Neuron (in vitro differentiated cells): ENCODE data around the gene CDRT4.

Experiments used
- H2AFZ ChIP-seq: one replicate; pipeline ENCODE4 v1.6.1; 2013; ENCODE audit warnings: low read depth, mild to moderate bottlenecking, inconsistent platforms, low read length, moderate library complexity
- H3K27me3 ChIP-seq: one replicate; pipeline ENCODE4 v1.6.1; 2013; ENCODE audit warnings: low read length; ENCODE audit not compliant: insufficient read depth
- H3K36me3 ChIP-seq: one replicate; pipeline ENCODE4 v1.6.1; 2013; ENCODE audit warnings: low read length; ENCODE audit not compliant: insufficient read depth
- H3K4me1 ChIP-seq: one replicate; pipeline ENCODE4 v1.6.1; 2013; ENCODE audit warnings: low read length; ENCODE audit not compliant: insufficient read depth
- H3K4me3 ChIP-seq: 2 replicates; pipeline ENCODE4 v1.5.1; 2013; ENCODE audit warnings: mild to moderate bottlenecking, low read length, moderate library complexity
- H3K9me3 ChIP-seq: one replicate; pipeline ENCODE4 v1.6.1; 2013; ENCODE audit warnings: low read length

The CDRT4 gene

DNA sequence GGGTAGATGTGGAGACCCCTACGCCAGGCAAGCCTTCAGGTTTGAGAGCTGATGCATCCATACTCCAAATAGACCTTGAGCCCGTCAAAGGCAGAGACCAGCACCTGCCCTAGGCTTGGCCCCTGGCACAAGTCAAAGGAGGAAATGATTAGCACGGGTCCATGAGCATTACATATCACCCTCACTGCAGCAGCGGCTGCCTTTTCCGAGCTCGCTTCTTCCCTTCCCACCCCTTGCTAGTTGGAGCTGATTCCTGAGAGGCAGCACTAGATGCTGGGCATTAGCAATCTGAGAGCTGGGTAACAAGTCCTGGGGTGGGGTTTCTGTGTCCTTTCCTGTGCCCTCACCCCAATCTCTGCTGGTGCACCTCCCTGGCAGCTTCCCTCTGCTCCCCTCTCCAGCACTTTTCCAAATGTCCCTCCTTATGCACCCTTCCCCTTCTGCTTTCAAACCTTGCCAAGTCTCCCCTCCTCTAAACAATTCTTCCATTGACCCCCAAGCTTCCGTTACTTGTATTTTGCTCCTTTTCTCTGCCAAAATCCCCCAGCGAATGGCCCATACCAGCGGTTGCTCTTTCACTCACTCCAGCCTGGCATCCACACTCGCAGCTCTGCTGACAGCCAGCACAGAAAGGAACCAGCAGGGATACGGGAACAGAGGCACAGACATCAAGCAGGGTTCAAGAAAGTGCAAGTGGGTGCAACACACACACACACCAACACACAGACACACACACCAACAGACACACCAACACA is 3.0 kb downstream of the CDRT4 start:
- Histone ChIP-seq H3K36me3 (no peaks in the 10 kb centered on the region), H3K4me3 (no peak overlapping the region), H3K4me1 (no peaks in the 10 kb centered on the region)

DNA sequence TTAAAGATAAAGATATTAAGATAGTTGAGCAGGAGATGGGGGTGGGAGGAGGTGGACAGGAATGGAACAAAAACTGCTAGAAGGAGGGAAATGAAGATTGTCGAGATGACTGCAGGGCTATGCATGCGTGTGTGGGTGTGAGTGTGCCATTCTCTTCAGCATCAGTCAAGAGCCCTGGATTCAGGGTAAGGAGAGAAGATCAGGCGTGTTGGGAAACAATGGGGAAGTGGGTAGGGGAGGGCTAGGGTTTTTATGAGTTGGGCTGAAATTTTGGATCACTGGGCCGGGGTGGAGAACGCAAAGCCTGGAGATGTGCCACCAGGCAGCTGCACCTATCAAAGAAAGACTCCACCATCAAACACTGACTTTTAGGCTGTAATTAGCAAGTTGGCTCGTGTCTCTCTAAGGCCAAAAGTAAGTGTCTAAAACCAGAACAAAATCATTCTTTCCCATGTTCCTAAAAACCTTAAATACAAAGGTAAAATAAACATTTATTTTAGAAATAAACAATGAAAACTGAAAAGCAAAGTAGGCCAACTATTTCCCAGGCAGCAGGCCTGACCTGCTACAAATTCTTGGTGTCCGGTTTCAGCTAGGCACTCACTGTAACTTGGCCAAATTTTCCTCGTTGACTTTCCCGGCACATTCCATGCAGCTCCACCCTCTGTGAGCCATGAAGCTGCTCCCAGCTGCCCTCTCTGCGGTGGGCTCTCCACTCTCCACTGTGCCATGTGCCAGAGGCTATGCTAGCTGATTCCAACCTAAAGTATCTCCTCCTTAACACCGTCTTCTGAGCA is 4.2 kb downstream of the CDRT4 start:
- H3K36me3 ChIP-seq: no peaks in the 10 kb centered on the region
- no peaks in the 10 kb centered on the region for H3K27me3 ChIP-seq
- no peak overlapping the region for H2AFZ ChIP-seq
- no peak overlapping the region for H3K4me3 ChIP-seq
- no peaks in the 10 kb centered on the region for H3K4me1 ChIP-seq
- peaks cover 2% of the 10 kb centered on the region for H3K9me3 ChIP-seq

More for the DNA sequence above, 3.0 kb downstream of the CDRT4 start:
- Histone ChIP-seq H3K9me3 (peaks cover 2% of the 10 kb centered on the region), H2AFZ (no peak overlapping the region), H3K27me3 (no peaks in the 10 kb centered on the region)

DNA sequence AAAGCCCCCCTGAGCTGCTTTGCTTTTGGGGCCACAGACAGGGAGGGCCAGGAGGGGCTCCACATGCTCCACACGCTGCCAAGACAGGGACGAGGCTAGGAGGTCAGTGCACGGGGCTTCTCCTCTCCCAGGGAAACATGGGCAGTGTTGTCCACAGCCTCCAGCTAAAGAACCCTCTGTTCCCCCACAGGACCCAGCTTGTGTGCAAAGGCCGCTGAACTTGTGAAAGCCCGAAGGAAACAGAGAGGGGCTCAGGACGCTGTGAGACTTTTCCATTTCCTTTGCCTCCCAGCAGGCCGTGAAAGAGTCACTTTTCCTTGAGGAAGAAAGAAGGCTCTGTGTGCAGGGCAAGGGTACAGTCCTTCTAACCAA is 9.7 kb downstream of the CDRT4 start:
- Histone ChIP-seq H2AFZ (no peak overlapping the region), H3K4me3 (no peak overlapping the region), H3K4me1 (no peaks in the 10 kb centered on the region), H3K9me3 (peaks cover 5% of the 10 kb centered on the region), H3K36me3 (peaks cover 2% of the 10 kb centered on the region), H3K27me3 (no peaks in the 10 kb centered on the region)

DNA sequence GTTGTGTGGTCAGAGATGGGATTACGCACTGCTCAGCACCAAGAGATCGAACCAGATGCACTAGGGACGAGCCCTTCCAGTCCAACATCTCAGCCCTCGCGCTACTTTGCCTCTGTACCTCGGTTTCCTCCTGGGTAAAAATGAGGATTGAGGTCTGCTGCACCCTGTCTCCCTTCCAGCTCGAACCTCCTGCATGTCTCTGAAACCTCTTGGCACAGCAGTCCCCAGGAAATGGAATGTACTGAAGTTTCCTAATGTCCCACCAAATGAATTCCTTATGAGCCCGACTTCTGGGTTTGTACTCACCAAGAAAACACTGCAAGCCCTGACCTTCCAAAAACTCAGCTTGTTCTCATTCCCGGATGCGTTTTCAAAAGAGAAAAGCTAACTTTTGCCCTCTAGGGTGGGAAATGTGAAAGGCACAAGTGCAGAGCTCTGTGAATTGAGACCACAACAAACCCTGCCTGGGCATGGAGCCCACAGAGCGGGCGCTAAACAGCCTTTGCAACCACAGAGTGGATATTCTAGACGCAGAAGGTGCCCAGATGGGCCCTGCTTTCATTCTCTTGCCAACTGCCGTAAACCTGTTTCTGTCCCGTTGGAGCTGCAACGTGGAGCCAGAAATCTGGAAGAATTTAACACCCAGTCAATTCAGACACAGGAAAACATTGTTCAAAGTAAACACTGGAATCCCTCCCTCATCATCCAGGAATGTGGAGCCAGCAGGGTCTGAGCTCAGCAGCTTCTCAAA is 10.3 kb downstream of the CDRT4 start:
- H3K4me1 ChIP-seq: no peaks in the 10 kb centered on the region
- H3K4me3 ChIP-seq: no peak overlapping the region
- no peaks in the 10 kb centered on the region for H3K27me3 ChIP-seq
- H3K36me3 ChIP-seq: peaks cover 2% of the 10 kb centered on the region
- no peak overlapping the region for H2AFZ ChIP-seq
- peaks cover 5% of the 10 kb centered on the region for H3K9me3 ChIP-seq

DNA sequence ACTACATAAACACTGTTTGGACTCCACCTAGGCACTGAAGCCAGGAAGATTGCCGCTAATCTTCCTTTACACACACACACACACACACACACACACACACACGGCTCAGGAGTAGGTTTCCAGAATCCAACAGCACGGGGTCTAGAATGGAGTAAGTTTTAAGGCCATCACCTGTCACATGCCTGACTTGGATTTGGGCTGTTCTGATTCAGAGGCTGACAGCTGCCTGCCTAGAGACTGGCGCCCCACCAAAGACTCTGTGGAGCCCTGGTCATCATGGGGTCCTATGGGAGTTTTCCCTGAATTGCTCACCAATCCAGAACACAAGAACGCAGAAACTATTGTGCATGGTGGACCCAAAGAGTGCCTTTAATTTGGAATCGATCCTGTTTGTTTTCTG is 10.9 kb downstream of the CDRT4 start:
- peaks cover 4% of the 10 kb centered on the region for H3K36me3 ChIP-seq
- no peaks in the 10 kb centered on the region for H3K27me3 ChIP-seq
- H3K4me3 ChIP-seq: no peak overlapping the region
- no peaks in the 10 kb centered on the region for H3K4me1 ChIP-seq
- H2AFZ ChIP-seq: no peak overlapping the region
- H3K9me3 ChIP-seq: peaks cover 5% of the 10 kb centered on the region

DNA sequence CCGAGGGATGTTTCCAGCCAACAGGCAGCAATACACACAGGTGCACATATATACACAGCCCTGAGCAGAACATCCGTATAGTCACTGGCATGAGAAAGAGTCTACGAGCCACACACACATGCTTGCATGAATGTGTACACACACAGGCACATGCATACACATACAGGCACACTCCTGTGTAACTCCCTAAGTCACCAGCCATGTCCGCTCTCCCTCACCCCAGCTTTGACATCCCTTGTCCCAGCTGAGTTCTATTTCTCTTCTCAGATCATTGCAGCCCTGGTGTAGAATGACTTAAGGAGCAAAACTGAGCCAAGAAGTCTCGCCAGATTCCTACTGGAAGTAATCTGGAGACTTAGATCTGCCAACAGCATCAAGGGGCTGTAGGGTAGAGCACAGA is 13.1 kb downstream of the CDRT4 start:
- no peaks in the 10 kb centered on the region for H3K4me1 ChIP-seq
- H3K27me3 ChIP-seq: no peaks in the 10 kb centered on the region
- H2AFZ ChIP-seq: no peak overlapping the region
- peaks cover 5% of the 10 kb centered on the region for H3K36me3 ChIP-seq
- H3K4me3 ChIP-seq: no peak overlapping the region
- peaks cover 4% of the 10 kb centered on the region for H3K9me3 ChIP-seq

DNA sequence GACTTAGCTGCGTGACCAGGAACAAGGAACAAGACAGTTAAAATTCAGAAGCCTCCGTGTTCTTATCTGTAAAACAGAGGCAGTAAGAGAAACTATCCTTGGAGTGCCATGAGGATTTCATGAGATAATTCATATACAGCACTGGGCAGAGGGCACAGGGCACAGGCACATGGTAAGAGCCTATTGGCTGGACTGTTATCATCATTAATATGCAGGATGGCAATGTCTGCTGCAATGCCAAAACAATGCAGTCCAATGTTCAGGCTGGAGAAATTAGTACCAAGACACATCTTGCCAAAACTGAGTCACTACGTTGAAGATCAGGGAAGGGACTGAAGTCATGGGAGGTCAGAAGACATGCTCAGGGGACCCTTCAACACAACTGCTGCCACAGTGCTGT is 13.6 kb downstream of the CDRT4 start:
- Histone ChIP-seq H2AFZ (no peak overlapping the region), H3K9me3 (peaks cover 4% of the 10 kb centered on the region), H3K4me3 (no peak overlapping the region), H3K27me3 (no peaks in the 10 kb centered on the region), H3K36me3 (peaks cover 5% of the 10 kb centered on the region), H3K4me1 (no peaks in the 10 kb centered on the region)

DNA sequence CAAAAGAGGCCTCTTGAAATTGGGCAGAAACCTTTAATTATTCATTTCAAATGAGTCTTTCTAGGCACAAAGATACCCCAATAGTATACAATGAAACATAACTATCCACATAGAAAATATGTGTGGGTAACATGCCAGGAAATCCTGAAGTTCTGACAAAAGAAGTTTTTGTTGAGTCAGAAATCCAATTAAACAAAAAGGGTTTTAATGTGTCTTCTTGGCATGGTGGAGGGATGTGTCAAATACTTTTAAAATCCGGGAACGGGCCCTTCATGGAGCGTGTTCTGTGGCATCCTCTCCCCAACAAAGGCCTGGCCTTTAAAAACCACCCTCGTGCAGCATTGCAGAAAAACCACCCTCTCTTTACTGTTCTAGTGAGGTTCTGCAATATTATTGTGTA is 14.2 kb downstream of the CDRT4 start:
- Histone ChIP-seq H3K4me1 (no peaks in the 10 kb centered on the region), H2AFZ (no peak overlapping the region), H3K4me3 (no peak overlapping the region), H3K36me3 (peaks cover 5% of the 10 kb centered on the region), H3K27me3 (no peaks in the 10 kb centered on the region), H3K9me3 (peaks cover 4% of the 10 kb centered on the region)

DNA sequence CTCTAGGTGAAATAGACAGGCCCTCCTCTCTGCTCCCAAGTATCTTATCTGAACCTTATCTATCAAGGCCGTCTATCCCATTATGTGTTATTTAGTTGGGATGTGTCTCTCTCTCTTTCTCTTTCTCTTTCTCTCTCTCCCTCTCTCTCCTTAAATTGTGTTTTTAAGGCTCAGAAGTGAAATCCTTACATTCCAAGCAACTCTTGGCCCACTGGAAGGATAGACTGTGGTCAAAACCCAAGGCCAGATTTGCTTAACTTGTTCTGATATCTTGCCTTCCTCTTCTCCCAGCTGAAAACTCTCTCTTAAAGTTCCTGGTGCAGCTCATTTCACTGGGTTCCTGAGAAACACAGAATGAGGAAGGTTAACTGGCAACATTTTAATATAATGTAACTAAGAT is 14.7 kb downstream of the CDRT4 start:
- Histone ChIP-seq H3K4me3 (no peak overlapping the region), H3K9me3 (peaks cover 4% of the 10 kb centered on the region), H2AFZ (no peak overlapping the region), H3K36me3 (peaks cover 5% of the 10 kb centered on the region), H3K27me3 (no peaks in the 10 kb centered on the region), H3K4me1 (no peaks in the 10 kb centered on the region)

DNA sequence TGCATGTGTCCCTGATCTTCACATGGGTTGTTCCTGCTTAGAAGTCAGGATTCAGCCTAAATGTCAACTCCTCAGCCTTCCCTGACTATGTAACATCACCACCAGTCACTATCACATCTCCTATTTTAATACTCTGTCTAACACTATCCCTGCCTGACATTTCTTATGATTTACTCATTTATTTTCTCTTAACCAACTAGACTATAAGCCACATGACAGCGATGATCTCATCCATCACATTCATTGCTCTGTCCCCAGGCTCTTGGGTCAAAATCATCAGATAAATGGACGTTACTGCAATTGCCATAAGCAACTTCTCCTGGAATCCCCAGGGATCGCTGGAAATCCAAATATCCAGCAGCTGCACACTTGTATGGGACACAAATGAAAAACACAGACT is 15.7 kb downstream of the CDRT4 start:
- H3K27me3 ChIP-seq: no peaks in the 10 kb centered on the region
- peaks cover 5% of the 10 kb centered on the region for H3K36me3 ChIP-seq
- no peak overlapping the region for H3K4me3 ChIP-seq
- peaks cover 2% of the 10 kb centered on the region for H3K9me3 ChIP-seq
- no peak overlapping the region for H2AFZ ChIP-seq
- no peaks in the 10 kb centered on the region for H3K4me1 ChIP-seq

DNA sequence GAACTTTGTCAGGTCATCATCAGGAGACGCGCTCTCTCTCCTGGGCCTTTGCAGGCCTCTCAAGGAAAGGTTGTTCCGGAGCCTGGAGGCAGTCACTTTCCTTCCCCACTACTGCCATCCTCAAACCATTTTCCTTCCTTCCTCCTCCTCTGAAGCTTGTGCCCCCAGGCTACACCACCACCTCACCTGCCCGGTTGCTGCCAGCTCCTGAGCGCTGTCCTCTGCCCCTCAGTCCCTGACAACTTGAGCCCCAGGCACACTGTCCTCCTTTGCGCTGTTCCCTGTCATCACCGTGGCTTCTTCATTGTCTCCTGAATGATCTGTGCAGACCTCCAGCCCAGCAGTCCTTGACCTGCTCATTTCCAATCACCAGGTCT is 18.9 kb downstream of the CDRT4 start:
- H3K9me3 ChIP-seq: peaks cover 2% of the 10 kb centered on the region
- no peaks in the 10 kb centered on the region for H3K27me3 ChIP-seq
- no peak overlapping the region for H3K4me3 ChIP-seq
- peaks cover 3% of the 10 kb centered on the region for H3K36me3 ChIP-seq
- no peak overlapping the region for H2AFZ ChIP-seq
- no peaks in the 10 kb centered on the region for H3K4me1 ChIP-seq

DNA sequence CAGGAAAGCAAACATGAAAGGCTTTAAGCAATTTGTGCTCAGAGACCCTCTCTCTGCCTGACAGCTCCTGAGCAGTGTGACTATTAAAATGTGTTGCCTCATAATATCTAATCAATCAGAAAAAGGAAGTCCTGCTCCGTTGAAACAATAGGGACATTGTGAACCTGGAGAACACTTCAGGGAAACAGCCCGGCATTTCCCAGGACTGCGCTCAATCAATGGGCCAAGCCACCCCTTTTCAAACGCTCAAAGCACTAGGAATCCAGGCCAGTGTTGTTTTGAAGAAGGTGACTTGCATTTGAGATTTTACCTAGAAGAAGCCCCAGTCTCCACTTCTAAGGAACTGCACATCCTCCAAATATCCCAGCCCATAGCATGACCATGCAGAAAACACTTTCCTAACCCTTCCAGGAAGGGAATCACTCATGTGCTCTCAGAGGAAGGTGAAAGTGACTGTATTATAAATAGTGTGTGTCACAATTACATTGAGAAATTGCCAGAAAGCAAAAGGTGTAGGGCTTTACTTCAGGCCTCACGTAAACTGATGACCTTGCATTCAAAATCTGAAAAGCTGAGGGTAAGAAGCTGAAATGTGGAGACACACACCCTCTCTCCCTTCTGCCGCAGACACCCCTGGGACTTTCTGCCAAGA is 19.4 kb downstream of the CDRT4 start:
- Histone ChIP-seq H3K4me1 (no peaks in the 10 kb centered on the region), H3K4me3 (no peak overlapping the region), H2AFZ (no peak overlapping the region), H3K27me3 (no peaks in the 10 kb centered on the region), H3K36me3 (peaks cover 3% of the 10 kb centered on the region), H3K9me3 (peaks cover 2% of the 10 kb centered on the region)

DNA sequence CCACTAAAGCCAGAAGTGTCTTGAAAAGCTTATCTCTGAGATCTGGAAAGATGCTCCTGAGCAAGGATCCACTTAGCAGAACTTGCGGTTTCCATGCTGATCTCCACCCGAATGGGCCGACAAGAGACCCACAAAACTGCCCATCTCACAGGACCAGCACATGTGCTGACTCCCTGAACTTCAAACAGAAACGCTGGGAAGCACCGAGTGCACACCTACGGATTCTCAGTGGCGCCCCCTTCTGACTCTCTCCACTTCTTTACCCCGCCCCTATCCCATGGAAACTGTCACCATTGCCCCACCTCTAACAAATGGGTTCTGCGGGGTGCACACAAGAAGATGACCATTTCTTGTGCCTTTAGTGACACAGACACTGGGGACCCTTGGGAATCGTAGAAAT is 21.4 kb downstream of the CDRT4 start:
- Histone ChIP-seq H3K4me3 (no peak overlapping the region), H3K27me3 (no peaks in the 10 kb centered on the region), H3K36me3 (no peaks in the 10 kb centered on the region), H3K9me3 (no peaks in the 10 kb centered on the region), H3K4me1 (peaks cover 15% of the 10 kb centered on the region), H2AFZ (no peak overlapping the region)
